Measurements from ENCODE around the gene SEMA5A. TPM values are rescaled to one million over a fixed set of nuclear protein-coding genes. Genes with fewer than 3 reads are reported as not detected.

SEMA5A gene
- total and polyA plus RNA-seq, 7 experiments from 2014 or later: 0.25 to 0.98 (median 0.46) TPM; not detected in 1

DNA sequence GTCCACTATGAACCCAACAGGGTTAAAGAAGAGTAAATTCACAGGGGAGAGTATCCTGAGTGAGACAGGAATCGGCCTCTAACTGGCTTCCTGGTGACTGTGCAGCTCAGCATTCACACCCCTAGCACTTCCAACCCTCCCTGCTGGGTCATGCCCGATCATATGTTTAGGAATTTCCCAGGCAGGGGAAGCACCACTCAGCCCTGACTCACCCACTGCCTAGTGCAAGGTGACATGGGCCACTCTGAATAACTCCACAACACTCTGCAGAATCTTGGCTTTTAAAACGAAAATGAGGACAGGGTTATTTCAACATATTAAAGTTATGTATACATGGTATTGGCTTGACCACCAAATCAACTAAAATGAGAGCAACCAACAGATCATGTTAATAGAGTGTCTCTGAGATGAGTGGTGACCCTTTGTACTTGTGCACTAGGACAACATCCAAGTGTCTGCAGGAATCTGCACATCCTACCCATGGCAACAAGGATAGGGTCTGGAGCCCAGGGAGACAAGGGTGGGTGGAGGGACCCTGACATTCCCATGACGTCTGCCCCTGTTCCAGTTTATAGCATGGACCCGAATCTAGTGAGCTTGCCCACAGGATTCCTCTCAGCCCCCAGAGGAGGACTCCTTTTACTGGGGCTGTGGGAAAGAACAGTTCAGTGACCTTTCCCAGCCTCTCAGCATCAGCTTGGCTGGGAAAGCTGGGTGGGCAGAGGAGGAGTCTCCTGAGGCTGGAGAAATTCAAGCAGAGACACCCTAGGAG is 485.8 kb downstream of the SEMA5A start:
- CTCF ChIA-PET: no interaction called here
- H3K4me3 Mint-ChIP-seq: no peak overlapping the region
- peaks cover 0 to 5% (median 0%) of the 10 kb centered on the region in 5 donors for H3K36me3 Mint-ChIP-seq
- intact Hi-C loops (cut with micrococcal nuclease): no loop called here
- Histone ChIP-seq H3K27ac (ENCODE audit: low read depth, low read length) (no peak overlapping the region), H3K9me3 (ENCODE audit: control insufficient read depth in 2 of 3, low read length in 3 of 3) (no peaks in the 10 kb centered on the region), H3K27me3 (ENCODE audit: control insufficient read depth in 2 of 2, insufficient read depth in 2 of 2, low read length in 2 of 2) (no peaks in the 10 kb centered on the region), H3K4me3 (ENCODE audit: low read length) (no peak overlapping the region), H3K4me1 (ENCODE audit: control insufficient read depth in 2 of 2, insufficient read depth in 2 of 2, low read length in 2 of 2) (no peaks in the 10 kb centered on the region), H3K36me3 (ENCODE audit: control insufficient read depth in 2 of 3, insufficient read depth in 3 of 3, low read length in 3 of 3) (no peaks in the 10 kb centered on the region)
- no peaks in the 10 kb centered on the region for H3K4me1 Mint-ChIP-seq
- H3K9me3 Mint-ChIP-seq: peaks cover 0 to 12% (median 5%) of the 10 kb centered on the region in 11 donors
- peaks cover 0 to 5% (median 0%) of the 10 kb centered on the region in 5 donors for H3K27me3 Mint-ChIP-seq
- ATAC-seq (no peak), DNase-seq (no peak)
- no peak overlapping the region for H3K27ac Mint-ChIP-seq
- POLR2A ChIA-PET: no interaction called here

GRCh38 chr5:9058666-9059065 is 487.2 kb downstream of the SEMA5A start:
- ChIA-PET POLR2A (no interaction called here), CTCF (no interaction called here)
- peaks cover 0 to 5% (median 0%) of the 10 kb centered on the region in 5 donors for H3K36me3 Mint-ChIP-seq
- H3K9me3 Mint-ChIP-seq: peaks cover 0 to 8% (median 5%) of the 10 kb centered on the region in 11 donors
- no peak overlapping the region for H3K4me3 ChIP-seq (ENCODE audit: low read length)
- no peak overlapping the region for H3K27ac Mint-ChIP-seq
- no peak overlapping the region for H3K4me3 Mint-ChIP-seq
- no peaks in the 10 kb centered on the region for H3K36me3 ChIP-seq (ENCODE audit: control insufficient read depth in 2 of 3, insufficient read depth in 3 of 3, low read length in 3 of 3)
- H3K27me3 Mint-ChIP-seq: peaks cover 0 to 5% (median 0%) of the 10 kb centered on the region in 5 donors
- no peak overlapping the region for H3K27ac ChIP-seq (ENCODE audit: low read depth, low read length)
- DNase-seq (no peak), ATAC-seq (no peak)
- intact Hi-C loops (cut with micrococcal nuclease): no loop called here
- H3K4me1 Mint-ChIP-seq: no peaks in the 10 kb centered on the region
- no peaks in the 10 kb centered on the region for H3K9me3 ChIP-seq (ENCODE audit: control insufficient read depth in 2 of 3, low read length in 3 of 3)
- no peaks in the 10 kb centered on the region for H3K4me1 ChIP-seq (ENCODE audit: control insufficient read depth in 2 of 2, insufficient read depth in 2 of 2, low read length in 2 of 2)
- no peaks in the 10 kb centered on the region for H3K27me3 ChIP-seq (ENCODE audit: control insufficient read depth in 2 of 2, insufficient read depth in 2 of 2, low read length in 2 of 2)

- ChIA-PET POLR2A (no interaction called here), CTCF (no interaction called here)
- Histone ChIP-seq H3K4me3 (ENCODE audit: low read length) (no peak overlapping the region), H3K27me3 (ENCODE audit: control insufficient read depth in 2 of 2, insufficient read depth in 2 of 2, low read length in 2 of 2) (no peaks in the 10 kb centered on the region), H3K27ac (ENCODE audit: low read depth, low read length) (no peak overlapping the region), H3K4me1 (ENCODE audit: control insufficient read depth in 2 of 2, insufficient read depth in 2 of 2, low read length in 2 of 2) (no peaks in the 10 kb centered on the region), H3K36me3 (ENCODE audit: control insufficient read depth in 2 of 3, insufficient read depth in 3 of 3, low read length in 3 of 3) (no peaks in the 10 kb centered on the region), H3K9me3 (ENCODE audit: control insufficient read depth in 2 of 3, low read length in 3 of 3) (no peaks in the 10 kb centered on the region)
- Mint-ChIP-seq H3K27ac (no peak overlapping the region), H3K4me3 (no peak overlapping the region), H3K9me3 (peaks cover 0 to 8% (median 3%) of the 10 kb centered on the region in 11 donors), H3K4me1 (no peaks in the 10 kb centered on the region), H3K36me3 (peaks cover 0 to 5% (median 0%) of the 10 kb centered on the region in 5 donors), H3K27me3 (peaks cover 0 to 5% (median 0%) of the 10 kb centered on the region in 5 donors)
- ATAC-seq (no peak), DNase-seq (no peak)
- intact Hi-C loops (cut with micrococcal nuclease): no loop called here
Measured at GRCh38 chr5:9058161-9058560, 487.7 kb downstream of the SEMA5A start.

GRCh38 chr5:9057406-9058000 is 488.4 kb downstream of the SEMA5A start:
- Histone ChIP-seq H3K9me3 (ENCODE audit: control insufficient read depth in 2 of 3, low read length in 3 of 3) (no peaks in the 10 kb centered on the region), H3K36me3 (ENCODE audit: control insufficient read depth in 2 of 3, insufficient read depth in 3 of 3, low read length in 3 of 3) (no peaks in the 10 kb centered on the region), H3K27ac (ENCODE audit: low read depth, low read length) (no peak overlapping the region), H3K4me1 (ENCODE audit: control insufficient read depth in 2 of 2, insufficient read depth in 2 of 2, low read length in 2 of 2) (no peaks in the 10 kb centered on the region), H3K27me3 (ENCODE audit: control insufficient read depth in 2 of 2, insufficient read depth in 2 of 2, low read length in 2 of 2) (no peaks in the 10 kb centered on the region), H3K4me3 (ENCODE audit: low read length) (no peak overlapping the region)
- DNase-seq (no peak), ATAC-seq (no peak)
- Mint-ChIP-seq H3K27me3 (peaks cover 0 to 5% (median 0%) of the 10 kb centered on the region in 5 donors), H3K27ac (no peak overlapping the region), H3K4me1 (no peaks in the 10 kb centered on the region), H3K9me3 (peaks cover 0 to 8% (median 3%) of the 10 kb centered on the region in 11 donors), H3K4me3 (no peak overlapping the region), H3K36me3 (peaks cover 0 to 5% (median 0%) of the 10 kb centered on the region in 5 donors)
- intact Hi-C loops (cut with micrococcal nuclease): no loop called here
- ChIA-PET CTCF (no interaction called here), POLR2A (no interaction called here)

- Histone ChIP-seq H3K27ac (ENCODE audit: low read depth, low read length) (no peak overlapping the region), H3K4me1 (ENCODE audit: control insufficient read depth in 2 of 2, insufficient read depth in 2 of 2, low read length in 2 of 2) (no peaks in the 10 kb centered on the region), H3K36me3 (ENCODE audit: control insufficient read depth in 2 of 3, insufficient read depth in 3 of 3, low read length in 3 of 3) (no peaks in the 10 kb centered on the region), H3K9me3 (ENCODE audit: control insufficient read depth in 2 of 3, low read length in 3 of 3) (no peaks in the 10 kb centered on the region), H3K27me3 (ENCODE audit: control insufficient read depth in 2 of 2, insufficient read depth in 2 of 2, low read length in 2 of 2) (no peaks in the 10 kb centered on the region), H3K4me3 (ENCODE audit: low read length) (no peak overlapping the region)
- no peaks in the 10 kb centered on the region for H3K36me3 Mint-ChIP-seq
- ChIA-PET CTCF (no interaction called here), POLR2A (no interaction called here)
- no peak for DNase-seq
- no peak overlapping the region for H3K4me3 Mint-ChIP-seq
- intact Hi-C loops (cut with micrococcal nuclease): no loop called here
- peaks cover 0 to under 1% (median 0%) of the 10 kb centered on the region in 5 donors for H3K27me3 Mint-ChIP-seq
- no peaks in the 10 kb centered on the region for H3K4me1 Mint-ChIP-seq
- H3K27ac Mint-ChIP-seq: no peak overlapping the region
- ATAC-seq: no peak
- peaks cover 0 to 5% (median 0%) of the 10 kb centered on the region in 11 donors for H3K9me3 Mint-ChIP-seq
Measured at GRCh38 chr5:9056046-9056445, 489.8 kb downstream of the SEMA5A start.

- Histone ChIP-seq H3K36me3 (ENCODE audit: control insufficient read depth in 2 of 3, insufficient read depth in 3 of 3, low read length in 3 of 3) (no peaks in the 10 kb centered on the region), H3K4me1 (ENCODE audit: control insufficient read depth in 2 of 2, insufficient read depth in 2 of 2, low read length in 2 of 2) (no peaks in the 10 kb centered on the region), H3K27ac (ENCODE audit: low read depth, low read length) (no peak overlapping the region), H3K27me3 (ENCODE audit: control insufficient read depth in 2 of 2, insufficient read depth in 2 of 2, low read length in 2 of 2) (no peaks in the 10 kb centered on the region), H3K9me3 (ENCODE audit: control insufficient read depth in 2 of 3, low read length in 3 of 3) (no peaks in the 10 kb centered on the region), H3K4me3 (ENCODE audit: low read length) (no peak overlapping the region)
- no peak for DNase-seq
- ChIA-PET POLR2A (no interaction called here), CTCF (no interaction called here)
- Mint-ChIP-seq H3K36me3 (no peaks in the 10 kb centered on the region), H3K9me3 (peaks cover 0 to 7% (median 0%) of the 10 kb centered on the region in 11 donors), H3K27me3 (no peaks in the 10 kb centered on the region), H3K27ac (no peak overlapping the region), H3K4me1 (no peaks in the 10 kb centered on the region), H3K4me3 (no peak overlapping the region)
- intact Hi-C loops (cut with micrococcal nuclease): no loop called here
- no peak for ATAC-seq
Measured at GRCh38 chr5:9054821-9055589, 490.9 kb downstream of the SEMA5A start.
